MCF 10A (cell line): Measurements from ENCODE around the gene PHYHIPL. TPM values are rescaled to one million over a fixed set of nuclear protein-coding genes. Genes with fewer than 3 reads are reported as not detected.
A peak's percentile ranks its signal among the peaks of the same experiment; 100 is the strongest.

Source experiments
- BruUV-seq: library from RNA; stranded (reverse); fragments of 400-500 nt; replicated peaks from 2 replicates; lab custom pipeline; 2021; lab: Mats Ljungman, UMichigan
- CTCF ChIA-PET: fragments of 300-600 bp; sonication (Branson Sonifier 250); formaldehyde crosslinking; extraction: SDS; loops from one replicate; lab custom pipeline; 2021; ENCODE audit warnings: antibody characterized with exemption, inconsistent platforms; lab: Yijun Ruan, JAX
- POLR2A ChIA-PET: fragments of 300-600, 350-650 bp; sonication (Branson Sonifier 250); formaldehyde crosslinking; extraction: SDS; loops from one replicate; lab custom pipeline; 2020; ENCODE audit warnings: antibody characterized with exemption, inconsistent platforms; lab: Yijun Ruan, JAX
- DNase-seq: peaks from one replicate; pipeline ENCODE4 v3.0.0-alpha.2; 2018; ENCODE audit not compliant: unreplicated experiment
- H3K27ac Mint-ChIP-seq: one replicate; pipeline ENCODE4 v1.8.0; 2022; ENCODE audit warnings: mild to moderate bottlenecking, low read depth, mixed read lengths; ENCODE audit not compliant: unreplicated experiment
- H3K27me3 Mint-ChIP-seq: one replicate; pipeline ENCODE4 v1.8.0; 2022; ENCODE audit warnings: mixed read lengths; ENCODE audit not compliant: insufficient read depth, unreplicated experiment
- H3K36me3 Mint-ChIP-seq: one replicate; pipeline ENCODE4 v1.8.0; 2022; ENCODE audit warnings: mild to moderate bottlenecking, moderate library complexity, mixed read lengths; ENCODE audit not compliant: insufficient read depth, unreplicated experiment
- H3K4me1 Mint-ChIP-seq: one replicate; pipeline ENCODE4 v1.8.0; 2022; ENCODE audit warnings: mixed read lengths; ENCODE audit not compliant: insufficient read depth, unreplicated experiment
- H3K4me3 Mint-ChIP-seq: one replicate; pipeline ENCODE4 v1.8.0; 2022; ENCODE audit warnings: mild to moderate bottlenecking, moderate library complexity, mixed read lengths; ENCODE audit not compliant: unreplicated experiment
- H3K9me3 Mint-ChIP-seq: one replicate; pipeline ENCODE4 v1.8.0; 2022; ENCODE audit warnings: mixed read lengths; ENCODE audit not compliant: unreplicated experiment
- intact Hi-C: fragments of 100-400 bp; cut with micrococcal nuclease; formaldehyde crosslinking; loops from 2 replicates; pipeline ENCODE4 v1.14.1; 2022
- total RNA-seq: library from RNA; stranded (reverse); gene quantifications from 2 replicates; pipeline ENCODE4 v1.2.3, GENCODE V29; 2022
- TF ChIP-seq, protein P1 (sequence below): fragments of 200-600 bp; IDR thresholded peaks from one replicate; pipeline ENCODE4 v1.8.0; 2022; ENCODE audit warnings: antibody characterized with exemption, mild to moderate bottlenecking; ENCODE audit not compliant: unreplicated experiment

PHYHIPL gene
- total RNA-seq, 1 experiment from 2014 or later: not detected

DNA sequence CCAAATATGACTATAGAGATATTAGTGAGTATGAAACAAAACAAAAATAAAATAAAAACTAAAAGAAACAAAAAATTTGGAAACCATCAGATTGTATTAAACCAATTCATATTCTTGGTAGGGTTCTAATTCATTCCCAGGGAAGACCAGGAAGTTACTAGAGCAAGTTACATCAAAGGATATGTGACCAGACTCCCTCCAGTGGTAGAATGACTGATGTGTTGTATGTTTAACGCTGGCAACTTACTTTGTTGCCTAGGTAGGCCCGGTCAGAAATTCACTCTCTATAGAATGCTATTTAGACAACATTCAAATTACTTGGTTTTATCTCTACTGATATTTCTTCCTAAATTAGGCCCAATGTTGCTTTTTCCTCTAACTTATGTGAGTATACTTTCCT lies 5.2 kb downstream of the PHYHIPL start:
- Mint-ChIP-seq H3K4me3 (no peak overlapping the region), H3K36me3 (no peaks in the 10 kb centered on the region), H3K27me3 (peaks cover 10% of the 10 kb centered on the region), H3K27ac (no peak overlapping the region), H3K9me3 (peaks cover 7% of the 10 kb centered on the region), H3K4me1 (no peaks in the 10 kb centered on the region)
- ChIA-PET CTCF (interaction anchor here (0.6 to 2.9 kb wide), 6 partner anchors 35 to 652 kb away, joined by 3 to 23 read pairs (median 4); no protein-coding TSS in a partner anchor), POLR2A (no interaction called here)
- peak; percentile 65 for DNase-seq
- intact Hi-C loops: loop anchor here (1.0 to 5.0 kb wide), 6 partner anchors 102 to 767 kb away; no protein-coding TSS in a partner anchor
- BruUV-seq: no TSS peak
- TF ChIP-seq, protein P1, sequence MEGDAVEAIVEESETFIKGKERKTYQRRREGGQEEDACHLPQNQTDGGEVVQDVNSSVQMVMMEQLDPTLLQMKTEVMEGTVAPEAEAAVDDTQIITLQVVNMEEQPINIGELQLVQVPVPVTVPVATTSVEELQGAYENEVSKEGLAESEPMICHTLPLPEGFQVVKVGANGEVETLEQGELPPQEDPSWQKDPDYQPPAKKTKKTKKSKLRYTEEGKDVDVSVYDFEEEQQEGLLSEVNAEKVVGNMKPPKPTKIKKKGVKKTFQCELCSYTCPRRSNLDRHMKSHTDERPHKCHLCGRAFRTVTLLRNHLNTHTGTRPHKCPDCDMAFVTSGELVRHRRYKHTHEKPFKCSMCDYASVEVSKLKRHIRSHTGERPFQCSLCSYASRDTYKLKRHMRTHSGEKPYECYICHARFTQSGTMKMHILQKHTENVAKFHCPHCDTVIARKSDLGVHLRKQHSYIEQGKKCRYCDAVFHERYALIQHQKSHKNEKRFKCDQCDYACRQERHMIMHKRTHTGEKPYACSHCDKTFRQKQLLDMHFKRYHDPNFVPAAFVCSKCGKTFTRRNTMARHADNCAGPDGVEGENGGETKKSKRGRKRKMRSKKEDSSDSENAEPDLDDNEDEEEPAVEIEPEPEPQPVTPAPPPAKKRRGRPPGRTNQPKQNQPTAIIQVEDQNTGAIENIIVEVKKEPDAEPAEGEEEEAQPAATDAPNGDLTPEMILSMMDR: peak; percentile 48

GRCh38 chr10:59190332-59190731 lies 13.9 kb downstream of the PHYHIPL start:
- CTCF ChIA-PET: interaction anchor here (0.5 to 1.4 kb wide), 3 partner anchors 238 to 409 kb away, joined by 3 to 8 read pairs (median 3); no protein-coding TSS in a partner anchor
- TF ChIP-seq, protein P1: no peak
- Mint-ChIP-seq H3K27ac (no peak overlapping the region), H3K9me3 (no peaks in the 10 kb centered on the region), H3K27me3 (peaks cover 62% of the 10 kb centered on the region), H3K4me1 (no peaks in the 10 kb centered on the region), H3K36me3 (no peaks in the 10 kb centered on the region), H3K4me3 (no peak overlapping the region)
- POLR2A ChIA-PET: no interaction called here
- DNase-seq: no peak
- intact Hi-C loops: no loop called here
- no TSS peak for BruUV-seq

- Mint-ChIP-seq H3K9me3 (peaks cover 7% of the 10 kb centered on the region), H3K27me3 (peaks cover 3% of the 10 kb centered on the region), H3K36me3 (no peaks in the 10 kb centered on the region), H3K27ac (no peak overlapping the region), H3K4me3 (no peak overlapping the region), H3K4me1 (no peaks in the 10 kb centered on the region)
- intact Hi-C loops: no loop called here
- TF ChIP-seq, protein P1: no peak
- POLR2A ChIA-PET: no interaction called here
- no TSS peak for BruUV-seq
- no peak for DNase-seq
- CTCF ChIA-PET: interaction anchor here (0.6 kb wide), 1 partner anchor 254 kb away, joined by 3 read pairs; no protein-coding TSS in a partner anchor
Measured at GRCh38 chr10:59206204-59206720, 29.8 kb downstream of the PHYHIPL start.

GRCh38 chr10:59212301-59212798 lies 35.9 kb downstream of the PHYHIPL start:
- no TSS peak for BruUV-seq
- DNase-seq: no peak
- CTCF ChIA-PET: interaction anchor here (0.6 to 1.7 kb wide), 3 partner anchors 221 to 260 kb away, joined by 3 read pairs; no protein-coding TSS in a partner anchor
- Mint-ChIP-seq H3K27ac (no peak overlapping the region), H3K9me3 (peaks cover 7% of the 10 kb centered on the region), H3K27me3 (peaks cover 45% of the 10 kb centered on the region), H3K4me3 (no peak overlapping the region), H3K36me3 (no peaks in the 10 kb centered on the region), H3K4me1 (no peaks in the 10 kb centered on the region)
- intact Hi-C loops: no loop called here
- POLR2A ChIA-PET: no interaction called here
- TF ChIP-seq, protein P1: no peak
